Urinary bladder (tissue), 4 donors: ENCODE results near the gene NPLOC4. TPM values are rescaled to one million over a fixed set of nuclear protein-coding genes. Genes with fewer than 3 reads are reported as not detected.
"Not testable (repeated sequence)": the region's sequence is repeated elsewhere in the genome, so short reads cannot be mapped to it uniquely, and the experiment has no call there.

Experiments used
- DNase-seq: peaks from one replicate; pipeline ENCODE4 v3.0.0-alpha.2; 2015; ENCODE audit errors: extremely low spot score
- H3K27ac ChIP-seq: one replicate; pipeline ENCODE4 v1.5.1; 2013; ENCODE audit warnings: low read depth, mild to moderate bottlenecking, moderate library complexity
- H3K36me3 ChIP-seq: one replicate; pipeline ENCODE4 v1.6.1; 2013; ENCODE audit warnings: mild to moderate bottlenecking, moderate library complexity; ENCODE audit not compliant: insufficient read depth
- H3K4me1 ChIP-seq: one replicate; pipeline ENCODE4 v1.6.1; 2013; ENCODE audit warnings: mild to moderate bottlenecking, moderate library complexity; ENCODE audit not compliant: insufficient read depth
- H3K4me3 ChIP-seq: one replicate; pipeline ENCODE4 v1.5.1; 2013; ENCODE audit warnings: low read depth, low read length
- WGBS: extraction: QIAGEN DNeasy Blood & Tissue Kit; methylation state at CpG from one replicate; pipeline ENCODE4 v1.1.7; 2013; 5-methylcytosine and 5-hydroxymethylcytosine counted together
- polyA plus RNA-seq: library from polyadenylated mRNA; stranded (reverse); fragments of 200-250 nt; gene quantifications from one replicate; pipeline ENCODE4 v1.2.3, GENCODE V29; 2013
- total RNA-seq: library from RNA; depleted of rRNA; stranded (reverse); fragments of >200 nt; gene quantifications from one replicate; pipeline ENCODE4 v1.2.3, GENCODE V29; 2014
- donor health status: healthy with polysubstance abuse.
- donor health status: healthy.

Gene NPLOC4
- total and polyA plus RNA-seq, 2 donors, result 36.5 to 45.3 TPM

- 36% methylated on average over 18 of the region's 18 CpGs for WGBS
- H3K36me3 ChIP-seq, result no peaks in the 10 kb centered on the region
- H3K4me3 ChIP-seq, result peak overlapping the region; percentile 87
- H3K4me1 ChIP-seq, result no peaks in the 10 kb centered on the region
- no peak for DNase-seq
- peak overlapping the region; percentile 76 for H3K27ac ChIP-seq
These were observed 873 bp downstream of the NPLOC4 start for GRCh38 chr17:81635973-81636504.

GRCh38 chr17:81635431-81635830 is 1.5 kb downstream of the NPLOC4 start:
- H3K27ac ChIP-seq, result no peak overlapping the region
- H3K36me3 ChIP-seq, result no peaks in the 10 kb centered on the region
- H3K4me3 ChIP-seq, result no peak overlapping the region
- 89% methylated on average over 5 of the region's 5 CpGs for WGBS
- DNase-seq, result no peak
- no peaks in the 10 kb centered on the region for H3K4me1 ChIP-seq

- DNase-seq, result no peak
- Histone ChIP-seq H3K36me3 (peaks cover 7% of the 10 kb centered on the region), H3K4me3 (no peak overlapping the region), H3K4me1 (no peaks in the 10 kb centered on the region), H3K27ac (no peak overlapping the region)
- WGBS, result 73% methylated on average over 7 of the region's 7 CpGs
These were observed 5.4 kb downstream of the NPLOC4 start for GRCh38 chr17:81631482-81631881.

GRCh38 chr17:81630274-81630673 is 6.6 kb downstream of the NPLOC4 start:
- DNase-seq, result no peak
- no peak overlapping the region for H3K4me3 ChIP-seq
- no peak overlapping the region for H3K27ac ChIP-seq
- H3K4me1 ChIP-seq, result no peaks in the 10 kb centered on the region
- peaks cover 10% of the 10 kb centered on the region for H3K36me3 ChIP-seq
- 85% methylated on average over 8 of the region's 8 CpGs for WGBS

- Histone ChIP-seq H3K4me3 (no peak overlapping the region), H3K36me3 (peaks cover 10% of the 10 kb centered on the region), H3K27ac (no peak overlapping the region), H3K4me1 (no peaks in the 10 kb centered on the region)
- DNase-seq, result no peak
- WGBS, result 86% methylated on average over 11 of the region's 11 CpGs
These were observed 15.3 kb downstream of the NPLOC4 start for GRCh38 chr17:81621494-81622130.

GRCh38 chr17:81618307-81618706 is 18.6 kb downstream of the NPLOC4 start:
- H3K4me1 ChIP-seq, DNase-seq, H3K4me3 ChIP-seq, H3K36me3 ChIP-seq, H3K27ac ChIP-seq: not testable (repeated sequence)
- 93% methylated on average over 32 of the region's 36 CpGs for WGBS

- DNase-seq, result no peak
- Histone ChIP-seq H3K36me3 (peaks cover 7% of the 10 kb centered on the region), H3K27ac (no peak overlapping the region), H3K4me3 (no peak overlapping the region), H3K4me1 (no peaks in the 10 kb centered on the region)
- WGBS, result 65% methylated on average over 7 of the region's 7 CpGs
These were observed 20.0 kb downstream of the NPLOC4 start for GRCh38 chr17:81616877-81617276.

GRCh38 chr17:81615401-81615930 is 21.4 kb downstream of the NPLOC4 start:
- Histone ChIP-seq H3K4me1 (no peaks in the 10 kb centered on the region), H3K4me3 (no peak overlapping the region), H3K27ac (no peak overlapping the region), H3K36me3 (peaks cover 4% of the 10 kb centered on the region)
- no peak for DNase-seq
- 93% methylated on average over 4 of the region's 4 CpGs for WGBS

GRCh38 chr17:81612172-81612970 is 24.5 kb downstream of the NPLOC4 start:
- Histone ChIP-seq H3K27ac (no peak overlapping the region), H3K36me3 (peaks cover 6% of the 10 kb centered on the region), H3K4me3 (no peak overlapping the region), H3K4me1 (no peaks in the 10 kb centered on the region)
- 80% methylated on average over 16 of the region's 16 CpGs for WGBS
- no peak for DNase-seq

GRCh38 chr17:81609541-81610311 is 27.2 kb downstream of the NPLOC4 start:
- H3K4me3 ChIP-seq, result no peak overlapping the region
- DNase-seq, result no peak
- H3K36me3 ChIP-seq, result peaks cover 6% of the 10 kb centered on the region
- WGBS, result 90% methylated on average over 19 of the region's 19 CpGs
- H3K4me1 ChIP-seq, result no peaks in the 10 kb centered on the region
- H3K27ac ChIP-seq, result no peak overlapping the region

- no peak for DNase-seq
- H3K27ac ChIP-seq, result no peak overlapping the region
- H3K36me3 ChIP-seq, result peaks cover 9% of the 10 kb centered on the region
- H3K4me1 ChIP-seq, result no peaks in the 10 kb centered on the region
- 91% methylated on average over 13 of the region's 13 CpGs for WGBS
- H3K4me3 ChIP-seq, result no peak overlapping the region
These were observed 28.3 kb downstream of the NPLOC4 start for GRCh38 chr17:81608605-81609004.

- Histone ChIP-seq H3K36me3 (peaks cover 9% of the 10 kb centered on the region), H3K27ac (no peak overlapping the region), H3K4me3 (no peak overlapping the region), H3K4me1 (no peaks in the 10 kb centered on the region)
- 97% methylated on average over 4 of the region's 4 CpGs for WGBS
- no peak for DNase-seq
These were observed 28.8 kb downstream of the NPLOC4 start for GRCh38 chr17:81608082-81608481.

- no peak for DNase-seq
- Histone ChIP-seq H3K4me1 (no peaks in the 10 kb centered on the region), H3K4me3 (no peak overlapping the region), H3K27ac (no peak overlapping the region), H3K36me3 (peaks cover 9% of the 10 kb centered on the region)
- 75% methylated on average over 6 of the region's 6 CpGs for WGBS
These were observed 29.5 kb downstream of the NPLOC4 start for GRCh38 chr17:81607431-81607830.
